Left ventricle myocardium inferior (tissue), 1 donor: ENCODE measurements around the gene ZNF839. TPM values are rescaled to one million over a fixed set of nuclear protein-coding genes. Genes with fewer than 3 reads are reported as not detected.
"Not testable (repeated sequence)": the region's sequence is repeated elsewhere in the genome, so short reads cannot be mapped to it uniquely, and the experiment has no call there.

Experiments
- DNase-seq: peaks from one replicate; pipeline ENCODE4 v3.0.0-alpha.2; 2020
- H3K27ac ChIP-seq: fragments of 200-600 bp; replicated peaks from 2 replicates; pipeline ENCODE4 v1.8.0; 2021
- H3K27me3 ChIP-seq: fragments of 200-600 bp; 2 replicates; pipeline ENCODE4 v1.8.0; 2021; ENCODE audit warnings: low read depth
- H3K36me3 ChIP-seq: fragments of 200-600 bp; 2 replicates; pipeline ENCODE4 v1.8.0; 2021
- H3K4me1 ChIP-seq: fragments of 200-600 bp; 2 replicates; pipeline ENCODE4 v1.8.0; 2021
- H3K4me3 ChIP-seq: fragments of 200-600 bp; 2 replicates; pipeline ENCODE4 v1.8.0; 2021; ENCODE audit warnings: mild to moderate bottlenecking, moderate library complexity
- H3K9me3 ChIP-seq: fragments of 200-600 bp; replicated peaks from 2 replicates; pipeline ENCODE4 v1.8.0; 2021
- intact Hi-C: fragments of 100-400 bp; cut with micrococcal nuclease; formaldehyde crosslinking; loops from one replicate; pipeline ENCODE4 v1.11.0; 2022
- total RNA-seq: library from RNA; stranded (reverse); fragmentation: NEBNext Ultra II Directional; extraction: Animal tissue kit (Norgen Biotek cat#: 25700); gene quantifications from one replicate; pipeline ENCODE4 v1.2.1, GENCODE V29; 2021
- TF ChIP-seq, protein P1 (sequence below): fragments of 200-600 bp; IDR thresholded peaks from 2 replicates; pipeline ENCODE4 v1.8.0; 2021; ENCODE audit warnings: antibody characterized with exemption, mild to moderate bottlenecking, borderline replicate concordance
- donor health status: DM: no; HTN: yes; CAD: no; lungs with severe emphysema.

Gene ZNF839
- total RNA-seq, 1 donor from 2014 or later, result 6.9 TPM

DNA sequence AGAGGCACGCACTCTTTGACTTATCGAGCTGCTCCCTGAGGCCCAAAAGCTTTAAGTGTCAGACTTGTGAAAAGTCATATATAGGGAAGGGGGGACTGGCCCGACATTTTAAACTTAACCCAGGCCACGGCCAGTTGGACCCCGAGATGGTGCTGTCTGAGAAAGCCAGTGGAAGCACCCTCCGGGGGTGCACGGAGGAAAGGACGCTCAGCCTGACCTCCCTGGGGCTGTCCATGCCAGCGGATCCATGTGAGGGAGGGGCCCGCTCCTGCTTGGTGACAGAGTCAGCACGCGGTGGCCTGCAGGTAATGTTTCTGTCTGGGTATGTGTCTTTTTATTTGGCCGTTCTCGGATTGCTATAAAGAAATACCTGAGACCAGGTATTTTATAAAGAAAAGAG is 7.0 kb downstream of the ZNF839 start:
- no peaks in the 10 kb centered on the region for H3K9me3 ChIP-seq
- H3K27ac ChIP-seq, result no peak overlapping the region
- H3K4me1 ChIP-seq, result peaks cover 10% of the 10 kb centered on the region
- intact Hi-C loops, result no loop called here
- TF ChIP-seq, protein P1, sequence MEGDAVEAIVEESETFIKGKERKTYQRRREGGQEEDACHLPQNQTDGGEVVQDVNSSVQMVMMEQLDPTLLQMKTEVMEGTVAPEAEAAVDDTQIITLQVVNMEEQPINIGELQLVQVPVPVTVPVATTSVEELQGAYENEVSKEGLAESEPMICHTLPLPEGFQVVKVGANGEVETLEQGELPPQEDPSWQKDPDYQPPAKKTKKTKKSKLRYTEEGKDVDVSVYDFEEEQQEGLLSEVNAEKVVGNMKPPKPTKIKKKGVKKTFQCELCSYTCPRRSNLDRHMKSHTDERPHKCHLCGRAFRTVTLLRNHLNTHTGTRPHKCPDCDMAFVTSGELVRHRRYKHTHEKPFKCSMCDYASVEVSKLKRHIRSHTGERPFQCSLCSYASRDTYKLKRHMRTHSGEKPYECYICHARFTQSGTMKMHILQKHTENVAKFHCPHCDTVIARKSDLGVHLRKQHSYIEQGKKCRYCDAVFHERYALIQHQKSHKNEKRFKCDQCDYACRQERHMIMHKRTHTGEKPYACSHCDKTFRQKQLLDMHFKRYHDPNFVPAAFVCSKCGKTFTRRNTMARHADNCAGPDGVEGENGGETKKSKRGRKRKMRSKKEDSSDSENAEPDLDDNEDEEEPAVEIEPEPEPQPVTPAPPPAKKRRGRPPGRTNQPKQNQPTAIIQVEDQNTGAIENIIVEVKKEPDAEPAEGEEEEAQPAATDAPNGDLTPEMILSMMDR, result no peak
- no peaks in the 10 kb centered on the region for H3K27me3 ChIP-seq
- H3K36me3 ChIP-seq, result peaks cover 14% of the 10 kb centered on the region
- H3K4me3 ChIP-seq, result no peak overlapping the region
- no peak for DNase-seq

GRCh38 chr14:102329381-102329780 is 9.8 kb downstream of the ZNF839 start:
- H3K27ac ChIP-seq, H3K4me1 ChIP-seq, H3K9me3 ChIP-seq, H3K4me3 ChIP-seq, intact Hi-C loops, DNase-seq, H3K27me3 ChIP-seq: not testable (repeated sequence)
- peaks cover 34% of the 10 kb centered on the region for H3K36me3 ChIP-seq

DNA sequence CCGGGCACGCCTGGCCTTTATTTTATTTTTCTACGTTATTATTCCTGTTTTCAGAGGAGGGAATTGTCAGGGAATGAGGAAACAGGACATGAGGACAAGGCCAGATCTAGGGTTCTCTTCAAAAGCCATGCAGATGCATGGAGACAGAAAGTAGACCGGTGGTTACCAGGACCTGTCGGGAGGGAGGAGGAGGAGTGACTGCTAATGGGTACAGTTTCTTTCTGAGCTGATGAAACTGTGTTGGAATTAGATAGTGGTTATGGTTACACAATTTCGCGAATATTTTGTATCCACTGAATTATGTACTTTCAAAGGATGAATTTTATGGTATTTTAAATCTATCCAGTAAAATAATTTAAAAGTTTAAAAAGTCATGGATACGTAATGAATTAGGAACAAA is 11.3 kb downstream of the ZNF839 start:
- Histone ChIP-seq H3K36me3 (peaks cover 41% of the 10 kb centered on the region), H3K27me3 (no peaks in the 10 kb centered on the region), H3K27ac (no peak overlapping the region), H3K4me3 (no peak overlapping the region), H3K4me1 (no peaks in the 10 kb centered on the region), H3K9me3 (no peaks in the 10 kb centered on the region)
- no peak for DNase-seq
- TF ChIP-seq, protein P1, result no peak
- intact Hi-C loops, result no loop called here

- Histone ChIP-seq H3K4me3 (no peak overlapping the region), H3K27me3 (no peaks in the 10 kb centered on the region), H3K9me3 (no peaks in the 10 kb centered on the region), H3K36me3 (peaks cover 56% of the 10 kb centered on the region), H3K27ac (no peak overlapping the region), H3K4me1 (no peaks in the 10 kb centered on the region)
- TF ChIP-seq, protein P1, result no peak
- no peak for DNase-seq
- intact Hi-C loops, result no loop called here
Measured at GRCh38 chr14:102333390-102333789, 13.8 kb downstream of the ZNF839 start.

DNA sequence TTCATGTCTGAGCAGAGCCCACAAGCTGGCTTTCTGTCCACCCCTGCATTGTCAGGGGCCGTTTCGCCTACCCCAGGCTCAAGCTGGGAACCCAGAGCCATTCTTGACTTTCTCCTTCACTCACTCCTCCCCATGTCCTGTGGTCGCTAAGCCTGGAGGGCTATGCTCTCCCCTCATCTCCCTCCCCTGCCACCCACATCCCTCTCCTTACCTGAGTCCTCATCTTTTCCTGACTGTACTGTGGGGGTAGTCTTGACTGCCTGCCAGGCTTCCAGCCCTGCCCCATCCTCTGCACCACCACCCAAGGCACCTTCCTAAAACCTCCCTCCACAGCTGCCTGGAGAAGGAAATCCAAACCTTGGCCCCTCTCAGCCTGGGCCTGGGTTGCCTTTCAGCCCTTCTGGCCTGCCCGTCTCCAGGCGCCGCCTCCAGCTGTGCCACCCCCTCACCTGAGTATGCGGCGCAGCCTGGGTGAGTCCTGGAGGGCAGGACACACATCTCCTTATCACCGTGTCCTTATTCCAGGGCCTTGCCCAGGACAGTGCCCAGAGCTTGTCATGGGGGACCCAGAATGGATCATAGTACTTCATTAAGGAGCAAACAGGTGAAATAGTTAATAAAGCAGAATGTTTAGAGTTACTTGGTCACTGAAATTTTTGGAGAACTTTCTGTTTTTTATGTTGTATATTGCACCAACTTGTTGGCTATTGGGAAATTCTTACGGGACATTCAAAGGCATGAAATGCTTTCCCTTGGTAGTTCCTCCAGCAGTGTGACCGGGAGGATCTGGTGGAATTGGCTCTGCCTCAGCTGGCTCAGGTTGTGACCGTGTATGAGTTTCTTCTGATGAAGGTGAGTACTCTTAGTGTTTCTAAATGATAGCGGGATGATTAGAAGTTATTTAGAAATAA is 14.5 kb downstream of the ZNF839 start:
- TF ChIP-seq, protein P1, result no peak
- intact Hi-C loops, result no loop called here
- no peaks in the 10 kb centered on the region for H3K9me3 ChIP-seq
- no peak overlapping the region for H3K4me3 ChIP-seq
- H3K36me3 ChIP-seq, result peaks cover 63% of the 10 kb centered on the region
- no peak overlapping the region for H3K27ac ChIP-seq
- H3K27me3 ChIP-seq, result no peaks in the 10 kb centered on the region
- DNase-seq, result no peak
- H3K4me1 ChIP-seq, result no peaks in the 10 kb centered on the region

- H3K27ac ChIP-seq, result no peak overlapping the region
- H3K9me3 ChIP-seq, result no peaks in the 10 kb centered on the region
- TF ChIP-seq, protein P1, result no peak
- H3K4me1 ChIP-seq, result no peaks in the 10 kb centered on the region
- intact Hi-C loops, result no loop called here
- H3K4me3 ChIP-seq, result no peak overlapping the region
- H3K36me3 ChIP-seq, result peaks cover 72% of the 10 kb centered on the region
- H3K27me3 ChIP-seq, result no peaks in the 10 kb centered on the region
- no peak for DNase-seq
Measured at GRCh38 chr14:102335163-102335562, 15.6 kb downstream of the ZNF839 start.
